WI38 (cell line): Measurements from ENCODE around the gene LEMD3.

Experiments
- H3K4me3 ChIP-seq: 2 replicates; pipeline ENCODE4 v1.5.1; 2011; ENCODE audit warnings: low read depth, mild to moderate bottlenecking, control low read depth, low read length
- CTCF ChIP-seq: IDR thresholded peaks from 2 replicates; pipeline ENCODE4 v1.5.1; 2012; ENCODE audit warnings: low read depth, mild to moderate bottlenecking, control low read depth, low read length

Gene LEMD3

GRCh38 chr12:65125975-65126374, 43.4 kb upstream of the LEMD3 start:
- no peak overlapping the region for H3K4me3 ChIP-seq
- TF ChIP-seq CTCF, result no peak

DNA sequence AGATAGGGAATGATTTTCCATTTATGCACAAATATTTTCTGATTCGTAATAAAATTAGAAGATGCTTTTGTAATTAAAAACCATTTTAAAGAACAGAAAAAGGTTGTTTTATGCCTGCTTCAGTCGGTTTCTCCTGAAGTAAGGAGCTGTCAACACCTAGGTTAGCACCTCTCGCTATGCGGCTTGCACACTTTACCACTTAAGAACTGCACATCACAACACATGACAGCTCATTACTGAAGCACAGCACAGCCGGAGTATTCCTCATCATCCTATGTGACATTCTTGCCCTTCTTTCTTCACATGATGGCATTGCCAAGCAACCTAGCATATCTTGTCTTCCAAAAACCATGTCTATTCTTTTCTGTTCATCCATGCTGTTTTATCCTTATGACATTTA, 42.9 kb upstream of the LEMD3 start:
- no peak for TF ChIP-seq CTCF
- H3K4me3 ChIP-seq, result no peak overlapping the region

DNA sequence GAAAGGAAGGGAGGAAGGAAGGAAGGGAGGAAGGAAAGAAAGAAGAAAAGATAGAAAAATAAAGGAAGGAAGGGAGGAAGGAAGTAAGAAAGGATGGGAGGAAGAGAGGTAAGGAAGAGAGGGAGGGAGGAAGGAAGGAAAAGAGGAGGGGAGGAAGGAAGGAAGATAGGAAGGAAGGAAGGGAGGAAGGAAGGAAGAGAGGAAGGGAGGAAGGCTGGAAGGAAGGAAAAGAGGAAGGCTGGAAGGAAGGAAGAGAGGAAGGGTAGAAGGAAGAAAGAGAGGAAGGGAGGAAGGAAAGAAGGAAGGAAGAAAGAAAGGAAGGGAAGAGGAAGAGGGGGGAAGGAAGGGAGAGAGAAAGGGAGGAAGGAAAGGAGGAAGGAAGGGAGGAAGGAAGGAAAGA, 35.5 kb upstream of the LEMD3 start:
- TF ChIP-seq CTCF, result no peak

GRCh38 chr12:65139389-65139788, 30.0 kb upstream of the LEMD3 start:
- no peak for TF ChIP-seq CTCF
- H3K4me3 ChIP-seq, result no peak overlapping the region

More for the DNA sequence above, 35.5 kb upstream of the LEMD3 start:
- H3K4me3 ChIP-seq, result no peak overlapping the region

DNA sequence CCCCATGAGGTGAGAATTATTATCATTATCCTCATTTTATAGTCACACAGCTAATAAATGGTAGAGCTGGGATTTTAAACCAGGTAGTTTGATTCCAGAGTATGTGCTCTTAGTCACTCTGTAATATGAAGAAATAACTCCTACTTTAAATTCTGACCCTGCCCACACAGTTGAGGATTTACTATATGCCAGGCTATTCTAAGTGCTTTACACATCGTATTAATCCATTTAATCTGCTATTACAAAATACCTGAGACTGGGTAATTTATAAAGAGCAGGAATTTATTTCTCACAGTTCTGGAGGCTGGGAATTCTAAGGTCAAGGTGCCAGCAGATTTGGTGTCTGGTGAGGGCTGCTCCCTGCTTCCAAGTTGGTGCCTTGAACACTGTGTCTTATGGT, 28.6 kb upstream of the LEMD3 start:
- TF ChIP-seq CTCF, result no peak

GRCh38 chr12:65147312-65147905, 22.0 kb upstream of the LEMD3 start:
- no peak for TF ChIP-seq CTCF

More for the DNA sequence above, 28.6 kb upstream of the LEMD3 start:
- no peak overlapping the region for H3K4me3 ChIP-seq

DNA sequence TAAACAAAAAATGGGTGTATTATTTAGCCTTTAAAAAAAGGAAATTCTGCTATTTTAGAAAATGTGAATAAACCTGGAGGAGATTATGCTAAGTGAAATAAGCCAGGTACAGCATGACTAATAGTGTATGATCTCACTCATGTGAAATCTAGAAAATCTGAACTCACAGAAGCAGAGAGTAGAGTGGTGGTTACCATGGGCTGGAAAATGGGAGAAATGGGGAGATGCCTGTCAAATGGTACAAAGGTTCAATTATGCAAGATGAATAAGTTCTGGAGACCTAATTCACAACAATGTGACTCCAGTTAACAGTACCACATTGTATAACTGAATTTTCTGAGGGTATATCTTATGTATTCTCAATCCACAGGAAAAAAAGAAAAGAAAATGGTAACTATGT, 17.4 kb upstream of the LEMD3 start:
- H3K4me3 ChIP-seq, result no peak overlapping the region
- TF ChIP-seq CTCF, result no peak

More at GRCh38 chr12:65147312-65147905, 22.0 kb upstream of the LEMD3 start:
- no peak overlapping the region for H3K4me3 ChIP-seq
